ENCODE measurements around the gene SGSM1.

Gene SGSM1

GRCh38 chr22:24867323-24868022, 61.5 kb downstream of the SGSM1 start:
- H3K27me3 ChIP-seq (ENCODE audit: control insufficient read depth in 1 of 2, insufficient read depth in 2 of 2, low read length in 2 of 2): no peaks in the 10 kb centered on the region
- no peak overlapping the region for H3K9ac ChIP-seq (ENCODE audit: low read depth in 1 of 2, low read length in 2 of 2)
- H3K4me3 ChIP-seq (ENCODE audit: low read depth in 1 of 2, low read length in 2 of 2): no peak overlapping the region
- no peaks in the 10 kb centered on the region for H3K4me1 ChIP-seq (ENCODE audit: control insufficient read depth in 1 of 2, insufficient read depth in 2 of 2, low read length in 2 of 2)
- H3K36me3 ChIP-seq (ENCODE audit: control insufficient read depth in 1 of 2, insufficient read depth in 2 of 2, low read length in 2 of 2): no peaks in the 10 kb centered on the region
- no peaks in the 10 kb centered on the region for H3K9me3 ChIP-seq (ENCODE audit: control insufficient read depth in 1 of 2, low read length in 2 of 2)
- H3K27ac ChIP-seq (ENCODE audit: low read depth, low read length): no peak overlapping the region

GRCh38 chr22:24868979-24869378, 63.0 kb downstream of the SGSM1 start:
- Histone ChIP-seq H3K27me3 (ENCODE audit: control insufficient read depth in 1 of 2, insufficient read depth in 2 of 2, low read length in 2 of 2) (no peaks in the 10 kb centered on the region), H3K9ac (ENCODE audit: low read depth in 1 of 2, low read length in 2 of 2) (no peak overlapping the region), H3K27ac (ENCODE audit: low read depth, low read length) (no peak overlapping the region), H3K4me1 (ENCODE audit: control insufficient read depth in 1 of 2, insufficient read depth in 2 of 2, low read length in 2 of 2) (no peaks in the 10 kb centered on the region), H3K4me3 (ENCODE audit: low read depth in 1 of 2, low read length in 2 of 2) (no peak overlapping the region), H3K36me3 (ENCODE audit: control insufficient read depth in 1 of 2, insufficient read depth in 2 of 2, low read length in 2 of 2) (no peaks in the 10 kb centered on the region), H3K9me3 (ENCODE audit: control insufficient read depth in 1 of 2, low read length in 2 of 2) (no peaks in the 10 kb centered on the region)

GRCh38 chr22:24871611-24872205, 65.7 kb downstream of the SGSM1 start:
- H3K27me3 ChIP-seq (ENCODE audit: control insufficient read depth in 1 of 2, insufficient read depth in 2 of 2, low read length in 2 of 2): no peaks in the 10 kb centered on the region
- H3K4me1 ChIP-seq (ENCODE audit: control insufficient read depth in 1 of 2, insufficient read depth in 2 of 2, low read length in 2 of 2): no peaks in the 10 kb centered on the region
- peaks cover 0 to 4% of the 10 kb centered on the region in 2 donors for H3K9me3 ChIP-seq (ENCODE audit: control insufficient read depth in 1 of 2, low read length in 2 of 2)
- no peaks in the 10 kb centered on the region for H3K36me3 ChIP-seq (ENCODE audit: control insufficient read depth in 1 of 2, insufficient read depth in 2 of 2, low read length in 2 of 2)
- no peak overlapping the region for H3K4me3 ChIP-seq (ENCODE audit: low read depth in 1 of 2, low read length in 2 of 2)
- H3K9ac ChIP-seq (ENCODE audit: low read depth in 1 of 2, low read length in 2 of 2): no peak overlapping the region
- H3K27ac ChIP-seq (ENCODE audit: low read depth, low read length): no peak overlapping the region

- Histone ChIP-seq H3K9ac (ENCODE audit: low read depth in 1 of 2, low read length in 2 of 2) (no peak overlapping the region), H3K36me3 (ENCODE audit: control insufficient read depth in 1 of 2, insufficient read depth in 2 of 2, low read length in 2 of 2) (no peaks in the 10 kb centered on the region), H3K27ac (ENCODE audit: low read depth, low read length) (no peak overlapping the region), H3K4me1 (ENCODE audit: control insufficient read depth in 1 of 2, insufficient read depth in 2 of 2, low read length in 2 of 2) (no peaks in the 10 kb centered on the region), H3K27me3 (ENCODE audit: control insufficient read depth in 1 of 2, insufficient read depth in 2 of 2, low read length in 2 of 2) (no peaks in the 10 kb centered on the region), H3K9me3 (ENCODE audit: control insufficient read depth in 1 of 2, low read length in 2 of 2) (peaks cover 0 to 7% of the 10 kb centered on the region in 2 donors), H3K4me3 (ENCODE audit: low read depth in 1 of 2, low read length in 2 of 2) (no peak overlapping the region)
Observed at GRCh38 chr22:24873226-24873625, 67.2 kb downstream of the SGSM1 start.

- peaks cover 0 to 7% of the 10 kb centered on the region in 2 donors for H3K9me3 ChIP-seq (ENCODE audit: control insufficient read depth in 1 of 2, low read length in 2 of 2)
- H3K9ac ChIP-seq (ENCODE audit: low read depth in 1 of 2, low read length in 2 of 2): no peak overlapping the region
Observed at GRCh38 chr22:24875862-24876506, 70.0 kb downstream of the SGSM1 start.

GRCh38 chr22:24876700-24877099, 70.7 kb downstream of the SGSM1 start:
- Histone ChIP-seq H3K27me3 (ENCODE audit: control insufficient read depth in 1 of 2, insufficient read depth in 2 of 2, low read length in 2 of 2) (no peaks in the 10 kb centered on the region), H3K4me3 (ENCODE audit: low read depth in 1 of 2, low read length in 2 of 2) (no peak overlapping the region), H3K9ac (ENCODE audit: low read depth in 1 of 2, low read length in 2 of 2) (no peak overlapping the region), H3K4me1 (ENCODE audit: control insufficient read depth in 1 of 2, insufficient read depth in 2 of 2, low read length in 2 of 2) (no peaks in the 10 kb centered on the region), H3K36me3 (ENCODE audit: control insufficient read depth in 1 of 2, insufficient read depth in 2 of 2, low read length in 2 of 2) (no peaks in the 10 kb centered on the region), H3K27ac (ENCODE audit: low read depth, low read length) (no peak overlapping the region), H3K9me3 (ENCODE audit: control insufficient read depth in 1 of 2, low read length in 2 of 2) (peaks cover 0 to 7% of the 10 kb centered on the region in 2 donors)

More at GRCh38 chr22:24875862-24876506, 70.0 kb downstream of the SGSM1 start:
- Histone ChIP-seq H3K27ac (ENCODE audit: low read depth, low read length) (no peak overlapping the region), H3K4me1 (ENCODE audit: control insufficient read depth in 1 of 2, insufficient read depth in 2 of 2, low read length in 2 of 2) (no peaks in the 10 kb centered on the region), H3K27me3 (ENCODE audit: control insufficient read depth in 1 of 2, insufficient read depth in 2 of 2, low read length in 2 of 2) (no peaks in the 10 kb centered on the region), H3K4me3 (ENCODE audit: low read depth in 1 of 2, low read length in 2 of 2) (no peak overlapping the region), H3K36me3 (ENCODE audit: control insufficient read depth in 1 of 2, insufficient read depth in 2 of 2, low read length in 2 of 2) (no peaks in the 10 kb centered on the region)

GRCh38 chr22:24878969-24879368, 73.0 kb downstream of the SGSM1 start:
- H3K36me3 ChIP-seq (ENCODE audit: control insufficient read depth in 1 of 2, insufficient read depth in 2 of 2, low read length in 2 of 2): no peaks in the 10 kb centered on the region
- no peak overlapping the region for H3K4me3 ChIP-seq (ENCODE audit: low read depth in 1 of 2, low read length in 2 of 2)
- no peak overlapping the region for H3K27ac ChIP-seq (ENCODE audit: low read depth, low read length)
- no peaks in the 10 kb centered on the region for H3K4me1 ChIP-seq (ENCODE audit: control insufficient read depth in 1 of 2, insufficient read depth in 2 of 2, low read length in 2 of 2)
- peaks cover 0 to 7% of the 10 kb centered on the region in 2 donors for H3K9me3 ChIP-seq (ENCODE audit: control insufficient read depth in 1 of 2, low read length in 2 of 2)
- H3K9ac ChIP-seq (ENCODE audit: low read depth in 1 of 2, low read length in 2 of 2): no peak overlapping the region
- no peaks in the 10 kb centered on the region for H3K27me3 ChIP-seq (ENCODE audit: control insufficient read depth in 1 of 2, insufficient read depth in 2 of 2, low read length in 2 of 2)

- no peak overlapping the region for H3K4me3 ChIP-seq (ENCODE audit: low read depth in 1 of 2, low read length in 2 of 2)
- no peaks in the 10 kb centered on the region for H3K9me3 ChIP-seq (ENCODE audit: control insufficient read depth in 1 of 2, low read length in 2 of 2)
- no peak overlapping the region for H3K9ac ChIP-seq (ENCODE audit: low read depth in 1 of 2, low read length in 2 of 2)
- no peaks in the 10 kb centered on the region for H3K36me3 ChIP-seq (ENCODE audit: control insufficient read depth in 1 of 2, insufficient read depth in 2 of 2, low read length in 2 of 2)
- H3K27ac ChIP-seq (ENCODE audit: low read depth, low read length): no peak overlapping the region
- H3K4me1 ChIP-seq (ENCODE audit: control insufficient read depth in 1 of 2, insufficient read depth in 2 of 2, low read length in 2 of 2): no peaks in the 10 kb centered on the region
- no peaks in the 10 kb centered on the region for H3K27me3 ChIP-seq (ENCODE audit: control insufficient read depth in 1 of 2, insufficient read depth in 2 of 2, low read length in 2 of 2)
Observed at GRCh38 chr22:24883432-24883831, 77.4 kb downstream of the SGSM1 start.

- H3K9ac ChIP-seq (ENCODE audit: low read depth in 1 of 2, low read length in 2 of 2): no peak overlapping the region
- H3K4me1 ChIP-seq (ENCODE audit: control insufficient read depth in 1 of 2, insufficient read depth in 2 of 2, low read length in 2 of 2): no peaks in the 10 kb centered on the region
- H3K9me3 ChIP-seq (ENCODE audit: control insufficient read depth in 1 of 2, low read length in 2 of 2): no peaks in the 10 kb centered on the region
- no peaks in the 10 kb centered on the region for H3K27me3 ChIP-seq (ENCODE audit: control insufficient read depth in 1 of 2, insufficient read depth in 2 of 2, low read length in 2 of 2)
- no peak overlapping the region for H3K27ac ChIP-seq (ENCODE audit: low read depth, low read length)
- no peaks in the 10 kb centered on the region for H3K36me3 ChIP-seq (ENCODE audit: control insufficient read depth in 1 of 2, insufficient read depth in 2 of 2, low read length in 2 of 2)
- no peak overlapping the region for H3K4me3 ChIP-seq (ENCODE audit: low read depth in 1 of 2, low read length in 2 of 2)
Observed at GRCh38 chr22:24887260-24887659, 81.2 kb downstream of the SGSM1 start.

GRCh38 chr22:24893341-24894070, 87.5 kb downstream of the SGSM1 start:
- peaks cover 18 to 19% of the 10 kb centered on the region in 2 donors for H3K4me1 ChIP-seq (ENCODE audit: control insufficient read depth in 1 of 2, insufficient read depth in 2 of 2, low read length in 2 of 2)
- no peak overlapping the region for H3K9ac ChIP-seq (ENCODE audit: low read depth in 1 of 2, low read length in 2 of 2)
- H3K4me3 ChIP-seq (ENCODE audit: low read depth in 1 of 2, low read length in 2 of 2): no peak overlapping the region
- H3K9me3 ChIP-seq (ENCODE audit: control insufficient read depth in 1 of 2, low read length in 2 of 2): no peaks in the 10 kb centered on the region
- peak overlapping the region; percentile 47 for H3K27ac ChIP-seq (ENCODE audit: low read depth, low read length)
- peaks cover 0 to 3% of the 10 kb centered on the region in 2 donors for H3K36me3 ChIP-seq (ENCODE audit: control insufficient read depth in 1 of 2, insufficient read depth in 2 of 2, low read length in 2 of 2)
- H3K27me3 ChIP-seq (ENCODE audit: control insufficient read depth in 1 of 2, insufficient read depth in 2 of 2, low read length in 2 of 2): no peaks in the 10 kb centered on the region
